ENCODE results near the gene SLC45A1.

SLC45A1 gene

GRCh38 chr1:8335246-8335645, 17.3 kb downstream of the SLC45A1 start:
- no peak for DNase-seq (ENCODE audit: low read depth in 2 of 2)

GRCh38 chr1:8337776-8338525, 20.0 kb downstream of the SLC45A1 start:
- no peak for DNase-seq (ENCODE audit: low read depth in 2 of 2)

- no peak for DNase-seq (ENCODE audit: low read depth in 2 of 2)
These were observed 20.8 kb downstream of the SLC45A1 start for GRCh38 chr1:8338526-8339202.

- DNase-seq (ENCODE audit: low read depth in 2 of 2) = no peak
These were observed 21.3 kb downstream of the SLC45A1 start for GRCh38 chr1:8339203-8339600.

GRCh38 chr1:8340448-8340847, 22.5 kb downstream of the SLC45A1 start:
- DNase-seq (ENCODE audit: low read depth in 2 of 2) = no peak

GRCh38 chr1:8342325-8342724, 24.4 kb downstream of the SLC45A1 start:
- no peak for DNase-seq (ENCODE audit: low read depth in 2 of 2)

GRCh38 chr1:8343044-8343443, 25.1 kb downstream of the SLC45A1 start:
- DNase-seq (ENCODE audit: low read depth in 2 of 2) = no peak

GRCh38 chr1:8343464-8344001, 25.6 kb downstream of the SLC45A1 start:
- no peak for DNase-seq (ENCODE audit: low read depth in 2 of 2)

GRCh38 chr1:8344893-8345507, 27.1 kb downstream of the SLC45A1 start:
- DNase-seq (ENCODE audit: low read depth in 2 of 2) = no peak

- no peak for DNase-seq (ENCODE audit: low read depth in 2 of 2)
These were observed 27.9 kb downstream of the SLC45A1 start for GRCh38 chr1:8345621-8346415.

- no peak for DNase-seq (ENCODE audit: low read depth in 2 of 2)
These were observed 29.7 kb downstream of the SLC45A1 start for GRCh38 chr1:8347635-8348034.

GRCh38 chr1:8348047-8348776, 30.3 kb downstream of the SLC45A1 start:
- DNase-seq (ENCODE audit: low read depth in 2 of 2) = no peak

- peak; percentile 66 to 67 for DNase-seq (ENCODE audit: low read depth in 2 of 2)
These were observed 31.0 kb downstream of the SLC45A1 start for GRCh38 chr1:8348777-8349472.

GRCh38 chr1:8349473-8349865, 31.6 kb downstream of the SLC45A1 start:
- no peak for DNase-seq (ENCODE audit: low read depth in 2 of 2)

- no peak for DNase-seq (ENCODE audit: low read depth in 2 of 2)
These were observed 32.0 kb downstream of the SLC45A1 start for GRCh38 chr1:8349961-8350360.

GRCh38 chr1:8350914-8351684, 33.2 kb downstream of the SLC45A1 start:
- DNase-seq (ENCODE audit: low read depth in 2 of 2) = no peak

GRCh38 chr1:8351693-8352470, 34.0 kb downstream of the SLC45A1 start:
- DNase-seq (ENCODE audit: low read depth in 2 of 2) = peak in 1 of 2 donors; percentile 17

GRCh38 chr1:8352471-8352845, 34.5 kb downstream of the SLC45A1 start:
- DNase-seq (ENCODE audit: low read depth in 2 of 2) = no peak
